Neural progenitor cell (in vitro differentiated cells): ENCODE data around the gene GAS2. TPM values are rescaled to one million over a fixed set of nuclear protein-coding genes. Genes with fewer than 3 reads are reported as not detected.

Source experiments
- DNase-seq: peaks from one replicate; pipeline ENCODE4 v3.0.0-alpha.2; 2016; ENCODE audit warnings: low spot score
- H2AFZ ChIP-seq: fragments of 200-600 bp; sonication (generic); replicated peaks from 2 replicates; pipeline ENCODE4 v1.6.1; 2016; ENCODE audit warnings: antibody characterized with exemption
- H3F3A ChIP-seq: fragments of 200-600 bp; sonication (generic); 2 replicates; pipeline ENCODE4 v1.6.1; 2016; ENCODE audit warnings: antibody characterized with exemption, low read depth
- H3K27ac ChIP-seq: fragments of 200-600 bp; sonication (generic); 2 replicates; pipeline ENCODE4 v1.5.1; 2016; ENCODE audit warnings: mild to moderate bottlenecking
- H3K27me3 ChIP-seq: fragments of 200-600 bp; sonication (generic); 2 replicates; pipeline ENCODE4 v1.6.1; 2016; ENCODE audit warnings: mild to moderate bottlenecking, moderate library complexity
- H3K36me3 ChIP-seq: fragments of 200-600 bp; sonication (generic); 2 replicates; pipeline ENCODE4 v1.5.1; 2016
- H3K4me1 ChIP-seq: fragments of 200-600 bp; sonication (generic); 2 replicates; pipeline ENCODE4 v1.6.1; 2016; ENCODE audit warnings: mixed run types
- H3K4me2 ChIP-seq: fragments of 200-600 bp; sonication (generic); 2 replicates; pipeline ENCODE4 v1.6.1; 2016
- H3K4me3 ChIP-seq: fragments of 200-600 bp; sonication (generic); 2 replicates; pipeline ENCODE4 v1.5.1; 2016
- H3K79me2 ChIP-seq: fragments of 200-600 bp; sonication (generic); 2 replicates; pipeline ENCODE4 v1.6.1; 2016; ENCODE audit warnings: low read depth
- H3K9ac ChIP-seq: fragments of 200-600 bp; sonication (generic); 2 replicates; pipeline ENCODE4 v1.6.1; 2016
- H3K9me3 ChIP-seq: fragments of 200-600 bp; sonication (generic); 2 replicates; pipeline ENCODE4 v1.5.1; 2016; ENCODE audit warnings: low read depth
- H4K20me1 ChIP-seq: fragments of 200-600 bp; sonication (generic); 2 replicates; pipeline ENCODE4 v1.6.1; 2016; ENCODE audit warnings: low read depth
- H3K27ac Mint-ChIP-seq: 3 replicates; pipeline ENCODE4 v1.8.0; 2021; ENCODE audit warnings: mixed read lengths
- H3K27me3 Mint-ChIP-seq: 2 replicates; pipeline ENCODE4 v1.8.0; 2022; ENCODE audit warnings: low read depth, mild to moderate bottlenecking, inconsistent platforms, moderate library complexity, mixed read lengths; ENCODE audit not compliant: insufficient read depth
- H3K36me3 Mint-ChIP-seq: 3 replicates; pipeline ENCODE4 v1.8.0; 2021; ENCODE audit warnings: mixed read lengths
- H3K4me1 Mint-ChIP-seq: 3 replicates; pipeline ENCODE4 v1.8.0; 2021; ENCODE audit warnings: mixed read lengths
- H3K4me3 Mint-ChIP-seq: 3 replicates; pipeline ENCODE4 v1.8.0; 2021; ENCODE audit warnings: mild to moderate bottlenecking, moderate library complexity, mixed read lengths
- H3K9me3 Mint-ChIP-seq: 3 replicates; pipeline ENCODE4 v1.8.0; 2020; ENCODE audit warnings: mixed read lengths
- EZH2 ChIP-seq: fragments of 200-600 bp; sonication (generic); IDR thresholded peaks from 2 replicates; pipeline ENCODE4 v1.6.1; 2017; ENCODE audit warnings: antibody characterized with exemption, mild to moderate bottlenecking, moderate library complexity
- EZH2phosphoT487 ChIP-seq: fragments of 200-600 bp; sonication (generic); IDR thresholded peaks from 2 replicates; pipeline ENCODE4 v1.6.1; 2017; ENCODE audit warnings: antibody characterized with exemption
- total RNA-seq: library from RNA; depleted of rRNA; stranded (reverse); fragments of >200 nt; gene quantifications from 2 replicates; pipeline ENCODE4 v1.2.3, GENCODE V29; 2015; ENCODE audit warnings: low replicate concordance
- TF ChIP-seq, protein P1 (sequence below): fragments of 200-600 bp; sonication (generic); IDR thresholded peaks from 2 replicates; pipeline ENCODE4 v1.5.1; 2017; ENCODE audit warnings: antibody characterized with exemption, mild to moderate bottlenecking

Gene GAS2
- total RNA-seq, 1 donor from 2014 or later: 6.4 TPM

DNA sequence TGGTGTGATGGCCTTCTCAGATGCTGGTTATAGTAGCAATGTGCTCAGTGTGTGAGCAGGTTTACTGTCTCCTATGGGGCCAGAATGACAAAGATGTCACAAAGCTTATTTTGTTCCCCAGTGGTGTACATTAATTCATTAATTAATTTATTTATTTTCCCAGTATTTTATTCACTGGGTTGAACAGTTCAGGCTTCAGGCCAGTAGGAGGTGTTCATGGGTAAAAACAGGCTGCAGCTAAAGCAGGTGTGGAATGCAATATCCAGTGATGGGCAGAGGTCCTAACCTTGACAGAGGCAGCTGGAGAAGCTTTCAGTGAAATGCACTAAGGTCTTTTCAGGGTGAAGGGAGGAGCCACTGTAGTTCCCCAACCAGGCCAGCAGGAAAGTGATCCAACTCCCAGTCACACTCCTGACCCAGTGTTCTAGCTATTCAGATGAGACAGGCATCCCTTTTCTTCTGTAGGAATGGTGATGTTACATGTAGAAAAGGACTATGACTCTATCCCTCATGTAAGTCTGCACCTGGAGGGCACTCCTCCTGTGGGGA, 33.0 kb upstream of the GAS2 start:
- H3K27me3 Mint-ChIP-seq: no peaks in the 10 kb centered on the region
- Histone ChIP-seq H3K36me3 (no peaks in the 10 kb centered on the region), H3K79me2 (no peaks in the 10 kb centered on the region), H3K4me2 (no peak overlapping the region), H3F3A (peaks cover 18% of the 10 kb centered on the region), H3K9ac (no peak overlapping the region), H3K4me1 (peaks cover 11% of the 10 kb centered on the region), H3K27me3 (no peaks in the 10 kb centered on the region), H3K4me3 (no peak overlapping the region), H3K9me3 (no peaks in the 10 kb centered on the region), H4K20me1 (no peaks in the 10 kb centered on the region), H3K27ac (no peak overlapping the region), H2AFZ (no peak overlapping the region)
- H3K9me3 Mint-ChIP-seq: no peaks in the 10 kb centered on the region
- DNase-seq: no peak
- H3K27ac Mint-ChIP-seq: no peak overlapping the region
- H3K36me3 Mint-ChIP-seq: no peaks in the 10 kb centered on the region
- H3K4me3 Mint-ChIP-seq: peak overlapping the region; percentile 11
- TF ChIP-seq EZH2: no peak
- no peak for TF ChIP-seq EZH2phosphoT487
- TF ChIP-seq, protein P1, sequence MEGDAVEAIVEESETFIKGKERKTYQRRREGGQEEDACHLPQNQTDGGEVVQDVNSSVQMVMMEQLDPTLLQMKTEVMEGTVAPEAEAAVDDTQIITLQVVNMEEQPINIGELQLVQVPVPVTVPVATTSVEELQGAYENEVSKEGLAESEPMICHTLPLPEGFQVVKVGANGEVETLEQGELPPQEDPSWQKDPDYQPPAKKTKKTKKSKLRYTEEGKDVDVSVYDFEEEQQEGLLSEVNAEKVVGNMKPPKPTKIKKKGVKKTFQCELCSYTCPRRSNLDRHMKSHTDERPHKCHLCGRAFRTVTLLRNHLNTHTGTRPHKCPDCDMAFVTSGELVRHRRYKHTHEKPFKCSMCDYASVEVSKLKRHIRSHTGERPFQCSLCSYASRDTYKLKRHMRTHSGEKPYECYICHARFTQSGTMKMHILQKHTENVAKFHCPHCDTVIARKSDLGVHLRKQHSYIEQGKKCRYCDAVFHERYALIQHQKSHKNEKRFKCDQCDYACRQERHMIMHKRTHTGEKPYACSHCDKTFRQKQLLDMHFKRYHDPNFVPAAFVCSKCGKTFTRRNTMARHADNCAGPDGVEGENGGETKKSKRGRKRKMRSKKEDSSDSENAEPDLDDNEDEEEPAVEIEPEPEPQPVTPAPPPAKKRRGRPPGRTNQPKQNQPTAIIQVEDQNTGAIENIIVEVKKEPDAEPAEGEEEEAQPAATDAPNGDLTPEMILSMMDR: peak; percentile 29
- H3K4me1 Mint-ChIP-seq: peaks cover 8% of the 10 kb centered on the region

DNA sequence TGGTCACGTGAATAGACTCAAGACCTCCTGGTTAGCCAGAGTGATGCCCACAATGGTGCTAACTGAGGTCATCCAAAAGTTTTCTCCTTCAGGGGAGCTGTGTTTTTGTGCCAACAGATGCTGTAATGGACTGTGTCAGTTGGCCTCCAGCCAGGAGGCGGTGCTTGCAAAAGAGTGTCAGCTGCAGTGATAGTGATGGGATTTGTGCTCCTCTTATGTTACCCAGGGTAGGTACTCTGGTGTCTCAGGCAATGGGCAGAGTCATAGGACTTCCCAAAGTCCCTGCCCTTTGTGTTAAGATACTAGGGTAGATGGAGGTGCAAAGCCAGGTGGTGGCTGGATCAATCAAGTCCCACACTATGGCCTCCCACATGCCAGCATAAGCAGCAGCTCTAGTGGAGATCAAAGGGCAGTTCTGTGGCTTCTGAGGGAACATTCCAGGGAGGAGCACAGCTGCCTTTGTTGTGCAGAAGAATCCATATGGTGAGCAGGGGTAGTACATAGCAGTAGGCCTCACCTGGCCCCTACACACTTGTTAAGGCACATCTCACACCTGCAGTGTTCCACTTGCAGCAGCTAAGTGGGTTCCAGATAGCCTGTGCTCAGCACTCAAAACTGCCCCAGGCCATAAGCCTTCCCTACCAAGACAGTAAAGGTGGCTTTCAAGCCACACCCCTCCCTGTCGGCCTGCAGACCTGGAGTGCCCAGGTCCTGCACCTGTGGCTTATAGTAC, 31.3 kb upstream of the GAS2 start:
- Histone ChIP-seq H4K20me1 (no peaks in the 10 kb centered on the region), H3K27me3 (no peaks in the 10 kb centered on the region), H3K36me3 (no peaks in the 10 kb centered on the region), H3K4me2 (no peak overlapping the region), H3F3A (peaks cover 26% of the 10 kb centered on the region), H2AFZ (no peak overlapping the region), H3K4me1 (peaks cover 12% of the 10 kb centered on the region), H3K4me3 (no peak overlapping the region), H3K27ac (no peak overlapping the region), H3K79me2 (no peaks in the 10 kb centered on the region), H3K9ac (no peak overlapping the region), H3K9me3 (no peaks in the 10 kb centered on the region)
- H3K27ac Mint-ChIP-seq: no peak overlapping the region
- no peak overlapping the region for H3K4me3 Mint-ChIP-seq
- H3K27me3 Mint-ChIP-seq: no peaks in the 10 kb centered on the region
- peaks cover 8% of the 10 kb centered on the region for H3K4me1 Mint-ChIP-seq
- TF ChIP-seq EZH2phosphoT487 (no peak), EZH2 (no peak)
- TF ChIP-seq, protein P1: no peak
- H3K9me3 Mint-ChIP-seq: no peaks in the 10 kb centered on the region
- no peaks in the 10 kb centered on the region for H3K36me3 Mint-ChIP-seq
- DNase-seq: no peak

DNA sequence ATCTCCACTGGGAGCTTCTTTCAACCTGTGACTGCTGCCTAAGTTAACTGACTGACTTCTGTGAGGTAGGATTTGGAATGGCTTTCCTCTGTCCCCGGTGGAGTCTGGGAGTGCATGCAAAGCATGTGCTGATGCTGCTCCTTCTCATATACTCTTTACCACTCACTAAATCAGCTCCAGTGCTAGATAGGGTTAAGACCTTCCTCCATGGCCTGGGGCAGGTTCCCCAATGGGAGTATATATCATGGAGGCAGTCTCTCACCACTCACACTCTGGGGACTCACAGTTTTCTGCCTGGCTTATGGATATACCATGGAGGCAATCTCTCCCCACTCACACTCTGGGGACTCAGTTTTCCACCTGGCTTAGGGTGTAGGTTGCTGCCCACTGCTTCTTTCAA, 30.7 kb upstream of the GAS2 start:
- Histone ChIP-seq H3K27ac (peak overlapping the region; percentile 53), H3K4me3 (no peak overlapping the region), H3K9me3 (no peaks in the 10 kb centered on the region), H3K79me2 (no peaks in the 10 kb centered on the region), H3K4me1 (peaks cover 18% of the 10 kb centered on the region), H3K9ac (no peak overlapping the region), H3F3A (peaks cover 29% of the 10 kb centered on the region), H3K36me3 (no peaks in the 10 kb centered on the region), H4K20me1 (no peaks in the 10 kb centered on the region), H3K27me3 (no peaks in the 10 kb centered on the region), H2AFZ (peak overlapping the region; percentile 82), H3K4me2 (peak overlapping the region; percentile 31)
- DNase-seq: peak; percentile 11
- no peaks in the 10 kb centered on the region for H3K27me3 Mint-ChIP-seq
- peaks cover 10% of the 10 kb centered on the region for H3K4me1 Mint-ChIP-seq
- TF ChIP-seq EZH2 (no peak), EZH2phosphoT487 (no peak)
- TF ChIP-seq, protein P1: no peak
- H3K27ac Mint-ChIP-seq: no peak overlapping the region
- no peaks in the 10 kb centered on the region for H3K36me3 Mint-ChIP-seq
- H3K4me3 Mint-ChIP-seq: no peak overlapping the region
- H3K9me3 Mint-ChIP-seq: no peaks in the 10 kb centered on the region
